ENCODE measurements around the gene YAF2. TPM values are rescaled to one million over a fixed set of nuclear protein-coding genes. Genes with fewer than 3 reads are reported as not detected.
A peak's percentile ranks its signal among the peaks of the same experiment; 100 is the strongest.
"Not testable (repeated sequence)": the region's sequence is repeated elsewhere in the genome, so short reads cannot be mapped to it uniquely, and the experiment has no call there.

The YAF2 gene
- total RNA-seq, 3 donors from 2014 or later = 37.0 to 40.9 (median 37.7) TPM

GRCh38 chr12:42267413-42268190 is 29.6 kb upstream of the YAF2 start:
- H3K4me1 Mint-ChIP-seq (ENCODE audit: low read depth) = peaks cover 7% of the 10 kb centered on the region
- H3K9me3 Mint-ChIP-seq = peaks cover 2% of the 10 kb centered on the region
- H3K27me3 Mint-ChIP-seq (ENCODE audit: low read depth) = peaks cover 5% of the 10 kb centered on the region
- H3K36me3 Mint-ChIP-seq (ENCODE audit: insufficient read depth) = no peaks in the 10 kb centered on the region
- H3K4me3 Mint-ChIP-seq = no peak overlapping the region
- ATAC-seq (no peak), DNase-seq (no peak)

DNA sequence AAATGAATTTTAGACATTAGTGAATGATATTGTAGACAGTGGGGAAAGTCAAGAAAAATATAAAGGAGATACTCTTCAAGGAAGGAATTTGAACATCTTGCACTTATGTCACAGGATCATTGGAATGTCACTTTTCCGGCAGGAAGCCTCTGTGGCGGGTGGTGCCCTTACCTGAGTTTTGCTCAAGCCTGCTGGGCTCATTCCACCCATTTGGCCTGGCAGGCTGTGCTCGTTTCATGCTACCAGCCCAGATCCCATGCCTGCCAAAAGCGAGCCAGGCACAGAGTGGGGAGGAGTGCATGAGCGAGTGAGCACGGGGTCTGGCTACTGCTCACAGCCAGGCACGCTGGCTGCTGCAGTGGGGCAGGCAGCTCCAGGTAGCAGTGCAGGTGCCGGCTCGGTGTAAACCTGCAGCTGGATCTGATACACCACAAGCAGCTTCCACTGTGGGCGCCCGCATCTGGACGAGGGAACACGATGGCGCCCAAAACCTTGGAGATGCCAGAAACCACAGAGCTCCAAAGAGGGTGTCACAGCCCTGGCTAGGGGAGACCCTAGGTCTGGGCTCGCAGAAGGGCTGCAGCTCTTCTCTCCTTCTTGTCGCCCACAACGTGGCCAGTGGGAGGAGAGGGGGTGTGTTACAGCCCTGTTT is 28.7 kb upstream of the YAF2 start:
- Mint-ChIP-seq H3K9me3 (no peaks in the 10 kb centered on the region), H3K27me3 (ENCODE audit: low read depth) (peaks cover 1% of the 10 kb centered on the region), H3K4me1 (ENCODE audit: low read depth) (peaks cover 7% of the 10 kb centered on the region), H3K4me3 (no peak overlapping the region), H3K36me3 (ENCODE audit: insufficient read depth) (no peaks in the 10 kb centered on the region)
- ATAC-seq (no peak), DNase-seq (no peak)

GRCh38 chr12:42262271-42262670 is 24.2 kb upstream of the YAF2 start:
- H3K27me3 Mint-ChIP-seq (ENCODE audit: low read depth) = no peaks in the 10 kb centered on the region
- H3K9me3 Mint-ChIP-seq = no peaks in the 10 kb centered on the region
- H3K4me3 Mint-ChIP-seq = no peak overlapping the region
- ATAC-seq (no peak), DNase-seq (no peak)
- peaks cover 3% of the 10 kb centered on the region for H3K4me1 Mint-ChIP-seq (ENCODE audit: low read depth)
- H3K36me3 Mint-ChIP-seq (ENCODE audit: insufficient read depth) = no peaks in the 10 kb centered on the region

DNA sequence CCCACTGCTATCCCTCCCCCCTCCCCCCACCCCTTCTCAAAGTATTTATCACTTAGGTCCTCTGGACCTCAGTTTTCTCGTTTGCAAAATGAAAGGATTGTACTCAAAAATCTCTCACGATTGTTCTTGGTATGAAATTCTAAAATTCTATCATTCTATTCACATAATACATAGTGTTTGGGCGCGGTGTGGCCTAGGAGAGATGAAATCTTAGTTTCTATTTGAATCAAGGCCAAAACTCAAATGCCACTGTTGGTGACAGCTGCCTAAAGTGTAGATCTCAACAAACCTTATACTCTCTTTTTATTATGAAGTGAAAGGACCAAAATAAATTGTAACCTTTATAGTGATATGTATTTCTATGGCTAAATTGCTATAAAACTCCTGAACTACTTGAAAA is 23.7 kb upstream of the YAF2 start:
- no peaks in the 10 kb centered on the region for H3K36me3 Mint-ChIP-seq (ENCODE audit: insufficient read depth)
- ATAC-seq = no peak
- H3K4me3 Mint-ChIP-seq = no peak overlapping the region
- H3K9me3 Mint-ChIP-seq = no peaks in the 10 kb centered on the region
- no peaks in the 10 kb centered on the region for H3K27me3 Mint-ChIP-seq (ENCODE audit: low read depth)
- DNase-seq = no peak
- H3K4me1 Mint-ChIP-seq (ENCODE audit: low read depth) = peaks cover 3% of the 10 kb centered on the region

GRCh38 chr12:42260518-42260917 is 22.5 kb upstream of the YAF2 start:
- peaks cover 6% of the 10 kb centered on the region for H3K4me1 Mint-ChIP-seq (ENCODE audit: low read depth)
- ATAC-seq = no peak
- H3K4me3 Mint-ChIP-seq = no peak overlapping the region
- no peaks in the 10 kb centered on the region for H3K27me3 Mint-ChIP-seq (ENCODE audit: low read depth)
- H3K36me3 Mint-ChIP-seq (ENCODE audit: insufficient read depth) = no peaks in the 10 kb centered on the region
- no peaks in the 10 kb centered on the region for H3K9me3 Mint-ChIP-seq
- DNase-seq = no peak

DNA sequence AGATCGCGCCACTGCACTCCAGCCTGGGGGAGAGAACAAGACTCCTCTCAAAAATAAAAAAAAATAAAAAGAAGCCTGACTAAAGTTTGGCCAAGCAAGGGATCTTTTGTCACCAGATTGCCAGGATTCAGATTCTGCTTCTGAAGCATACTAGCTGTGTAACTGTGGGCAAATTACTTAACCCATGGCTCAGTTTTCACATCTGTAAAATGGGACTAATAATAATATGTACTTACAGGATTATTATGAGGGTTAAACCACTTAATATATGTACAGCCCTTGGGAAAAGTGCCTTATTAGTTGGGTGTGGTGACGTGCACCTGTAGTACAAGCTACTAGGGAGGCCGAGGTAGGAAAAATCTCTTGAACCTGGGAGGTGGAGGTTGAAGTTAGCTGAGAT is 21.7 kb upstream of the YAF2 start:
- Mint-ChIP-seq H3K27me3 (ENCODE audit: low read depth) (no peaks in the 10 kb centered on the region), H3K4me3 (no peak overlapping the region), H3K9me3 (no peaks in the 10 kb centered on the region), H3K4me1 (ENCODE audit: low read depth) (peaks cover 3% of the 10 kb centered on the region), H3K36me3 (ENCODE audit: insufficient read depth) (no peaks in the 10 kb centered on the region)
- DNase-seq (no peak), ATAC-seq (no peak)

DNA sequence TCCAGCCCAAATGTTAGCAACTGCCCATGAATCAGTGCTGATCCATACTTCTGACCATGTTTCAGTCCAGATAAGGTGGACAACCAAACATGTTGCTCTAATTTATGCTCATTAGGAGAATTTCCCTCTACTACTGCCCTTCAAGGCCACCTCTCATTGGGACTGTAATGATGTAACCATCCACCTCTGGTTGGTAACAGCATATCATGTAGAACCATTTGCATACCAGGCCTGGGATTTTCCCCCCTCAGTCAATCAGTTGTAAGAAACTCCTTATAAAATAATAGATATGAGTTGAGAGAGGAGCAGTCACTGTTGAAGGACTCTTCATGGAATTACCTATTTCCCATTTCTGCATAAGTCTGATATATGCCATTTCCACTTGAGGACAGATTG is 17.8 kb upstream of the YAF2 start:
- H3K4me1 Mint-ChIP-seq (ENCODE audit: low read depth) = peaks cover 3% of the 10 kb centered on the region
- ATAC-seq = no peak

DNA sequence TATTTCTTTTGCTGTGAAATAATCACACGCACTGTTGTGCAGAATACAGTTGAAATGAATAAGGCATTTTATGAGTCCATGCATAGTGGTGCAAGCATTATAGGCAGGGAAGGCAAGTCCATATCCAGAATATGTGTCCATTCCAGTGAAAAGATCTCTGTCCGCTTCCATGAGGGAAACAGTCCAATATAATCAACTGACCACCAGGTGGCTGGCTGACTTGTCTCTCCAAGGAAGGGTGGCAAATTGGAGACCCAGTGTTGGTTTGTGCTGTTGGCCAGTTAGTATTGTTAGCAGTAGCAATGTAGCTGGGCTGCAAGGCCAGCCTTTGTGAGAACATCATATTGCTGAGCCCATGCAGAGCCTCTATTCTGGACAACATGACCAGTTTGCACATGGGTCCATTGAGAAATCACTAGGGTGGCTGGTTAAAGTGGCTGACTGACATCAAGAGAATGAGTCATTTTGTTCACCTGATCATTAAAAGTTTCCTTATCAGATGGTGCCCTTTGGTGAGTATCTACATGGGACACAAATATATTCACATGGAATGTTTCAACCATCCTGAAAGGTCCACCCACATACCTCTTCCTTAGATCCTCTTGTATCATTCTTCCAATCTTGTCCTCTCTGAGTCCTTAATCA is 17.3 kb upstream of the YAF2 start:
- Mint-ChIP-seq H3K36me3 (ENCODE audit: insufficient read depth) (peaks cover 2% of the 10 kb centered on the region), H3K4me3 (no peak overlapping the region), H3K27me3 (ENCODE audit: low read depth) (no peaks in the 10 kb centered on the region), H3K9me3 (peaks cover 6% of the 10 kb centered on the region), H3K4me1 (ENCODE audit: low read depth) (peaks cover 3% of the 10 kb centered on the region)
- no peak for DNase-seq
- no peak for ATAC-seq

More for the DNA sequence above, 17.8 kb upstream of the YAF2 start:
- no peak for DNase-seq
- Mint-ChIP-seq H3K27me3 (ENCODE audit: low read depth) (no peaks in the 10 kb centered on the region), H3K9me3 (peaks cover 6% of the 10 kb centered on the region), H3K4me3 (no peak overlapping the region), H3K36me3 (ENCODE audit: insufficient read depth) (peaks cover 2% of the 10 kb centered on the region)

GRCh38 chr12:42252645-42253044 is 14.6 kb upstream of the YAF2 start:
- ATAC-seq; H3K4me1 Mint-ChIP-seq (ENCODE audit: low read depth); H3K36me3 Mint-ChIP-seq (ENCODE audit: insufficient read depth); H3K4me3 Mint-ChIP-seq; H3K9me3 Mint-ChIP-seq; DNase-seq; H3K27me3 Mint-ChIP-seq (ENCODE audit: low read depth): not testable (repeated sequence)

DNA sequence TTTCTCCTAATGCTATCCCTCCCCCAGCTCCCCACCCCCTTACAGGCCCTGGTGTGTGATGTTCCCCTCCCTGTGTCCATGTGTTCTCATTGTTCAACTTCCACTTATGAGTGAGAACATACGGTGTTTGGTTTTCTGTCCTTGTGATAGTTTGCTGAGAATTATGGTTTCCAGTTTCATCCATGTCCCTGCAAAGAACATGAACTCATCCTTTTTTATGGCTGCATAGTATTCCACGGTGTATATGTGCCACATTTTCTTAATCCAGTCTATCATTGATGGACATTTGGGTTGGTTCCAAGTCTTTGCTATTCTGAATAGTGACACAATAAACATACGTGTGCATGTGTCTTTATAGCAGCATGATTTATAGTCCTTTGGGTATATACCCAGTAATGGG is 11.0 kb upstream of the YAF2 start:
- DNase-seq; H3K9me3 Mint-ChIP-seq; H3K4me1 Mint-ChIP-seq (ENCODE audit: low read depth); H3K4me3 Mint-ChIP-seq; ATAC-seq; H3K36me3 Mint-ChIP-seq (ENCODE audit: insufficient read depth); H3K27me3 Mint-ChIP-seq (ENCODE audit: low read depth): not testable (repeated sequence)

DNA sequence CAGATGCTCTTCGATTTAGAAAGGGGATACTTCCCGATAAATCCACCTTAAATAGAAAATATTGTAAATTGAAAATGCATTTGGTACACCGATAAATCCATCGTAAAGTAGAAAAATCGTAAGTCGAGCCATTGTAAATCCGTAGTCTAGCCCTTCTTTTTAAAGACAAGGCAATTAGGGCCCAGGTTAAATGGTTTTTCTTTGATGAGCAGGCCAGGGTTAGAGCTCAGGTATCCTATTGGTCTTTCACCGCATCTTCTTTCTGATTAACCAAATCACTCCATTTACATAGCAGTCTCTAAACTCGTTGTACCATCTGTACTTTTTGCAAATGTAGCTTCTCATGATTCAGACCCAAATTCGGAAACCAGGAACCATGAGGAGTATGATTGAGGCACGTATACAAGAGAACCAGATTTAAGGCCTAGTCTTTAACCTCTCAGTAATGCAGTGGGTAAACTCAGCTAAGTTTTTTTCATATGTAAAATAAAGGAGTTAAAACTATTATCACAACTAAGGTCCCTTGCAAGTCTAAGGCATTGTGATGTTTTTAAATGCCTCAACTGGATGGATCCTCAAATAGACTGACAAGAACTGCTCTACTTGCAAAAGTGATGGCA is 2.2 kb upstream of the YAF2 start:
- Mint-ChIP-seq H3K4me1 (ENCODE audit: low read depth) (peaks cover 18% of the 10 kb centered on the region), H3K9me3 (no peaks in the 10 kb centered on the region), H3K27me3 (ENCODE audit: low read depth) (no peaks in the 10 kb centered on the region), H3K36me3 (ENCODE audit: insufficient read depth) (peaks cover 5% of the 10 kb centered on the region), H3K4me3 (no peak overlapping the region)
- no peak for ATAC-seq
- DNase-seq = no peak

DNA sequence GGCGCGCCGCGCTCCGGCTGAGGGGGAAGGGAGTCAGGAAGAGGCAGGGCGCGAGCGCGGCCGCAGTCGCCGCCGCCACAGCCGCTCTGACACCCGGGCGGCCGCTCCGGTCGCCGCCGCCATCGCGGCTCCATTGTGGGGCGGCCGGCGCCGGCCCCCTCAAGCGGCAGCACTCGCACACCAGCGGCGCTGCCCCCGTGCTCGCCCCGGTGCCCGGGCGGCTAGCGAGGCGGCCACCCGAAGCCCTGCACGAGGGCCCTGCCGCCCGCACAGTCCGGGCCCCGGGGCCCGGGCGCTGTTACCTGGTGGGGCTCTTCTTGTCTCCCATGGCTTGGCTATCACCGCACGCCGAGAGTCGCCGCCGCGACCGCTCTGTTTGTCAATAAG is 202 bp downstream of the YAF2 start:
- H3K36me3 Mint-ChIP-seq (ENCODE audit: insufficient read depth) = peaks cover 11% of the 10 kb centered on the region
- no peaks in the 10 kb centered on the region for H3K9me3 Mint-ChIP-seq

DNA sequence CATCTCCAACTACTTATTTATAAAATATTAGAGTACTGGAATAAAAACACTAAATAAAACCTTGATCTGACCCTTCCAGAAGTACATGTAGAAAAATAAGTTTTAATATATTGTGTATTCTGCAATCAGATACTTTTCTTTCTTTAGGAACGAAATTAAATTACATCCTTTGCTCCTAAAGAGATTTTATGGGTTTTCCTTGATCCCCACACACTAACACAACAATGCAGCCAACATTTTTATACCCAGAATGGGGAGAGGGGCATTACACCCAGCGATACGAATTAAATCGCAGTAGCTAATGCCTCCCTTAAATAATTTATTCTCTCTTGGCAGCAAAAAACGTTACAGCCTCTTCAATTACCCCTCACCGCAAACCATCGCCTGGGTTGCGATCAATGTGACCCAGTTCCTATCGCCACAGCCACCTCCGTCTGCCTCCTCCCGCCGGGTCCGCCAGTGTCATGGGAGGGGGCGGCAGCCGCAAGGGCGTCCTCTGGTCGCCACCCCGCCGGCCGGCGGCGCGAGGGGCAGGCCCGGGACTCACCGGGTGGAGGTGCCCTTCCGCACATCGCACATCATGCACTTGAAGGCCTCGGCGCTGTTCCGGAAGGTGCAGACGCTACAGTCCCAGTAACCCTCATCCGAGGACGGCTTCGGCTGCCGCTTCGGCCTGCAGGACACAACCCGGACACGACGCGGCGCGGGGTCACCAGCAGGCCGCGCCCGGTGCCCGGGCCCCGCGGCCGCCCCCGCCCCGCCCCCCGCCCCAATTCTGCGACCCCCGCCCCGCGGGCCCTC is 796 bp downstream of the YAF2 start:
- DNase-seq = peak; percentile 53

More for the DNA sequence above, 202 bp downstream of the YAF2 start:
- peak; percentile 51 to 53 for ATAC-seq
- Mint-ChIP-seq H3K4me1 (ENCODE audit: low read depth) (peaks cover 33% of the 10 kb centered on the region), H3K27me3 (ENCODE audit: low read depth) (no peaks in the 10 kb centered on the region), H3K4me3 (peak overlapping the region; percentile 87)
- no peak for DNase-seq

DNA sequence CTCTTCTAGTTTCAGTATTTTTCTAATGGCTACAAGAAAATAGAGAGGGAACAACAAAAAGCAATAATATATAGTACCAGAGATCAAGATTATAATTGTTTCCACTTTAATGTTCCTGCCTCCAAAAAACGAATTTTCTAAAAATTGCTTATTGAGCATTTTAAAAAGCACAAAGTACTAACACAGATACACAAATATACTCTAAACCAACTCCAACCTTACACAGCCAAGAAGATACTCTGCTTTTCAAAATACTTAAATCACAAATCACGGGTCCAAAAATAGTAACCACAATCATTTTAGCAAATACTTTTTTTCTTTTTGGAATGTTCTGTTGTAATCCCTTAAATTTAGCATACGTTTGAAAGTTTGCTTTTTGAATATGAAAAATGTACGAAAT is 2.0 kb downstream of the YAF2 start:
- Mint-ChIP-seq H3K36me3 (ENCODE audit: insufficient read depth) (peaks cover 11% of the 10 kb centered on the region), H3K4me3 (peak overlapping the region; percentile 69), H3K9me3 (no peaks in the 10 kb centered on the region), H3K27me3 (ENCODE audit: low read depth) (no peaks in the 10 kb centered on the region), H3K4me1 (ENCODE audit: low read depth) (peaks cover 46% of the 10 kb centered on the region)
- no peak for ATAC-seq
- DNase-seq = no peak

More for the DNA sequence above, 796 bp downstream of the YAF2 start:
- H3K36me3 Mint-ChIP-seq (ENCODE audit: insufficient read depth) = peaks cover 11% of the 10 kb centered on the region
- peaks cover 39% of the 10 kb centered on the region for H3K4me1 Mint-ChIP-seq (ENCODE audit: low read depth)
- peak overlapping the region; percentile 92 for H3K4me3 Mint-ChIP-seq
- no peaks in the 10 kb centered on the region for H3K27me3 Mint-ChIP-seq (ENCODE audit: low read depth)
- H3K9me3 Mint-ChIP-seq = no peaks in the 10 kb centered on the region
- peak; percentile 72 to 77 for ATAC-seq

Measured in activated T-cell treated with anti-CD3 and anti-CD28 coated beads, Interleukin-2, amount 50 U/mL, for 4 hours (primary cell).